GM19043 (cell line): ENCODE measurements around the gene FADS6.
"Not testable (repeated sequence)": the region's sequence is repeated elsewhere in the genome, so short reads cannot be mapped to it uniquely, and the experiment has no call there.

ENCODE experiments used
- ATAC-seq: cut with Tn5 transposase; IDR thresholded peaks from one replicate; pipeline ENCODE4 v1.9.1; 2021; ENCODE audit warnings: low read depth; ENCODE audit not compliant: unreplicated experiment

Gene FADS6

DNA sequence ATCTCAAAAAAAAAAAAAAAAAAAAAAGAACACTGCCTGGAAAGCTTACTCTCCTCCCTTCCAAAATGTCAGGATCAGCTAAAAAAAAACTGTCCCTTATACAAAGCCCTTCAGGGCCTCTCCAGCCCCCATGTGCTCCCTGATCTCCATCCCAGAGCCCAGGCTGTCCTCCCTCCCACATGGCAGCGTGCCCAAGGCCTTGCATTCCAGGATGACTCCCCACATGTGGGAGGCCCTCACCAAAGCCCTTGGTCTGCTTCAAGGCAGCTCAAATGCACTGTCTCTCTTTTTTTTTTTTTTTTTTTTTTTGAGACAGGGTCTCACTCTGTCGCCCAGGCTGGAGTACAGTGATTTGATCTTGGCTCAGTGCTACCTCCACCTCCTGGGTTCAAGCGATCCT is 22.9 kb downstream of the FADS6 start:
- no peak for ATAC-seq

DNA sequence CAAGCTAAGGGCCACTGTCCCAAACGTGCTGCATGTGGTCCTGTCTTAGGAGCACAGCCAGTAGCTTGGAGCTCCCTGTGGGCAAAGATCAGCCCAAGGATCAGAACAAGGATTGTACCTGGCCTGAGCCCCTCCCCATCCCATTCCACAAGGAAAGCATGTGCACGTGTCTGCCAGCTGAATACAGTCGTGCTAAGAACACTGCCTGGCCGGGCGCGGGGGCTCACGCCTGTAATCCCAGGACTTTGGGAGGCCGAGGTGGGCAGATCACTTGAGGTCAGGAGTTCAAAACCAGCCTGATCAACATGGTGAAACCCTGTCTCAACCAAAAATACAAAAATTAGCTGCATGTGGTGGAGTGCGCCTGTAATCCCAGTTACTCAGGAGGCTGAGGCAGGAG is 23.4 kb downstream of the FADS6 start:
- not testable (repeated sequence) for ATAC-seq

DNA sequence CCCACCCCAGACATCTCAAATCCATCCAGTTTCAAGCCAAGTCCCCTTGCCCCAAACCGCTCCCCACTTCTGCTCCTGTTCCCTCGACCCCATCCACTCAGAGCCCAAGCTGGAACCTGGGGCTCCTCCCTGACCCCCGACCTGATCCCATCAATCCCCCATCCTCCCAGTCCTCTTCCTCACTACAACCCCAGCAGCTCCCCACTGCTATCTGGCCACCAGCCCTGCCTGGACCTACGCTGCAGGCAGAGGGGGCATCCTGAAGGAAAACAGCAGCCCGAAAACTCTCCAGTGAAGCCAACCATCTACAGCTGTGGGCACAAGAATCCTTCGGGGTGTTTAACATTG is 24.6 kb downstream of the FADS6 start:
- no peak for ATAC-seq

DNA sequence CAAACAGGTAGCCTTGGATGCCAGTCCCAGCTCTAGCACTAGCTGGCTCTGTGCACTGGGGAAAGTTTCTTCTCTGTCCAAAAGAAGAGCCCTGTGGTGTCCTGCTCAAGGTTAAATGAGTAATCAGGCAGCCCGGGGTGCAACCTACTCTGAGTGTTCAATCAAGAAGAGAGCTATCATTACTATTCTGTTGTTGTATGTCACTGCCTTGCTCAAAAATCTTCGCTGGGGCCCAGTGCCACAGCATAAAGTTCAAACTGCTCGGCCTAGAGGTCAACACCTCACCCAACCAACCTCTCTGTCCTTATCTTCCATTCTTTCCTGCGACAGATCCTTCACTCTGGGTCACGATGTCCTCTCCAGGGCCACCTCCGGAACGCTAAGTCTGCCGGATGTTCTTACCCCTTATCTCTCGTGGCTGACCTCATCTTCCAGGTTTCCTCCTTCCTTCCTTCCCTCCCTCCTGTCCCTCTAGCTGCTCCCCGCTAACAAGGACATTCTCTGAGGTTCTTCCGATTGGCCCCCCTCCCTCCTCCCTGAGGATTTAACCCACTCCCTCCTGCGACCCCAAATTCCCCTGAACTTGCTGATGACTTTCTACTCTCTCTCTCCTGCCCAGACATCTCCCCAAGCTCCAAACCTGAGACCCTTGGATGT is 25.1 kb downstream of the FADS6 start:
- no peak for ATAC-seq

DNA sequence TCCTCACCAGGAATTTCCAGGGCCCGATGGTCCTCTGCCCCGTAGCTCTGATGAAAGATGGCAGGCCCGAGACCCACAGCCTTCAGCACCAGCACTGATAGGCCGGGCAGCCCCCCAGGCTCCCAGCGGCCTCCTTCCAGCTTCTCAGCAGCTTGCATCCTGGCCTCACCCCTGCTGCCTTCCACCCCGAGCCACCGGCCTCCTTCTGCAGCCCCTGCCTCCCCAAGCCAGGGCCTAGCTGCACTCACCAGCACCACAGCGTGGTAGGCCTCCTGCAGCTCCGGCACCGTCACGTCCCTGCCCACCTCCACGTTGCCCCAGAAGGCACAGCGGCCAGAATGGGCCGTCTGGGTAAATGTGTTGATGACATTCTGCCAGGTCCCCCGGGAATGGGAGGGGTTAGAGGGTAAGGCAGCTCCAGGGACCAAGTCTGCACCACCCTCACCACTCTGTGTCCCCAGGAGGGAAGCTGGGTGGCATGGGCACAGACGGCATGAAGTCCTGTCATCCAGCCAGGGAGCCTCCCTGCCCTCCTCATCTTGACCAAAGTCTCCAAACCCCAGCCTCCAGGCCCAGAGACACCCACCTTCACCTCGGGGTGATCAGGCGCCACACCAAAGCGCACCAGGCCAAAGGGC is 27.1 kb downstream of the FADS6 start:
- ATAC-seq, result no peak

DNA sequence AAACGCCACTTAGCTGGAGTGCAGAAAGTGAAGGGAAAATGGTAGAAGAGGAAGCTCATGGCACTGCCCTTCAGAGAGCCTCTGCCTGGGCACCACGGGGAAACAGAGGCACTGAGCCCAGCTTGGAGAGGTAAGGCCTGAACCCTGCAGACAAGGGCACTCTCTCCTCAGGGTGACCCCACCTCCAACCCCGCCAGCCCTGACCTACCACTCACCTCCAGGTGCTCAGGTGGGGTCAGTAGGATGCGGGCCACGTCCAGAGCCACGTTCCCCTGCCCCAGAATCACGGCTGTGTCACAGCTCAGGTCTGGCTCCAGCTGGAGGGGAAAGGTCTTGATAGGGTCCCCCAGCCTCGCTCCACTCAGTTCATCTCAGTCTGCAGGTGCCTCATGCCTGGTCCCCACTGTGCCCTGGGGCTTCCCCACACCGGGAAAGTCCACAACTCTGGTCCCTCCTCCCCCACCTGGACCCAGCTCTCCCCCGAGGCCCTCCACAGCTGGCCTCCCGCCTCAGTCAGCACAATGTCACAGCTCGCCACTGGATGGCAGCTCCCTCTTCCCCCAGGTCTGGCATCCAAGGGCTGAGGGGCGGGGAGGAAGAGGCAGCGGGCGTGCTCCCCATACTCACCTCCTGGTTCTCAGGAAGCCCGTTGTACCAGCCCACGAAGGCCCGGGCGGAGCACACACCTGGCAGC is 27.8 kb downstream of the FADS6 start:
- no peak for ATAC-seq

DNA sequence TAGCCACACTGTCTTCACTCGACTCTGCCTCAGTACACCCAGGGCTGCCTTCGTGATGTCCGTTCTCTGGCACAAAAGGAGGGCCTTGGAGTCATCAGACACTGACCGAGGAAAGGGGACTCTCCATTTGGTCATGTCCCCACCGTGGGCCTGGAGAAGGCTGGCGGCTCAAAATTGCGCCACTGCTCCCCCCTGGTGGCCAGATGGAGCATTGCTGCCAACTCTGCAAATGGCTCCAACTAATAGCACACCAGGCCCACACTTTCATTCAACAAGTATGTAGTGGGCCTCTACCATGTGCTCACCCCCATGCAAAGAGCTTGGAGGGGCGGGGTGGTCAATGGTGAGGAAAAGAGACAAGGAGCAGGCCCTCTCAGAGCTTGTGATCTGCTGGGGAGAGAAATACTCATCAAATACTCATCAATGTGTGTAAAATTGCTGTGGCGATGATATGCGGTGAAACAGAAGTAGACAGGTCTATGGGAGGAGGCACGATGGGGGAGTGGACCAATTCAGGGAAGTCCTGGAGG is 28.5 kb downstream of the FADS6 start:
- ATAC-seq, result no peak

DNA sequence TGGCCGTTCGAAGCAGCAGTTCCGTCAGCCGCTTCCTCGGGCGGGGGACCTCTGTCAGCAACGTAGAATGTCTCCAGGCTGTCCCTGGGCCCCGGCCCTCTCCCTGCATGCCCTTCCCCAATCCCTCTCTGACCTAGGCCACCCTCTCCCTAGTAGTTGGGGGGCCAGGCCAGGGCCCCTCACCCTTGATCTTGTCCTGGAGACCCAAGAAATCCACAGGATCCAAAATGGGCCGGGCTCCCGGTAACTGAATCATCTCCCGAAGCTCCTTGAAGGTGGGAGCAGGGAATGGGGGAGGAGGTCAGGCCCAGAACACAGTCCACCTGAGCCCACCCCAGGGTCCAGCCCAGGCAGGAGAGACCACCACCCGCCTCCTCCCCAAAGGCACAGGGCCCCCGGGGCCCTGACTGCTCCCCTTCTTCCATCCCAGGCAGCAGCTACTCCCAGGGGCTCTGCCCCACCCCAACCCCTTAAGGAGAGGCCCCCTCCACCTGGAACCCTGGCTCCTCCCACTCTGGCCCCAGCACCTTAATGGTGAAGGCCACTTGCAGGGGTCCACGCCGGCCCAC is 29.1 kb downstream of the FADS6 start:
- ATAC-seq, result no peak

DNA sequence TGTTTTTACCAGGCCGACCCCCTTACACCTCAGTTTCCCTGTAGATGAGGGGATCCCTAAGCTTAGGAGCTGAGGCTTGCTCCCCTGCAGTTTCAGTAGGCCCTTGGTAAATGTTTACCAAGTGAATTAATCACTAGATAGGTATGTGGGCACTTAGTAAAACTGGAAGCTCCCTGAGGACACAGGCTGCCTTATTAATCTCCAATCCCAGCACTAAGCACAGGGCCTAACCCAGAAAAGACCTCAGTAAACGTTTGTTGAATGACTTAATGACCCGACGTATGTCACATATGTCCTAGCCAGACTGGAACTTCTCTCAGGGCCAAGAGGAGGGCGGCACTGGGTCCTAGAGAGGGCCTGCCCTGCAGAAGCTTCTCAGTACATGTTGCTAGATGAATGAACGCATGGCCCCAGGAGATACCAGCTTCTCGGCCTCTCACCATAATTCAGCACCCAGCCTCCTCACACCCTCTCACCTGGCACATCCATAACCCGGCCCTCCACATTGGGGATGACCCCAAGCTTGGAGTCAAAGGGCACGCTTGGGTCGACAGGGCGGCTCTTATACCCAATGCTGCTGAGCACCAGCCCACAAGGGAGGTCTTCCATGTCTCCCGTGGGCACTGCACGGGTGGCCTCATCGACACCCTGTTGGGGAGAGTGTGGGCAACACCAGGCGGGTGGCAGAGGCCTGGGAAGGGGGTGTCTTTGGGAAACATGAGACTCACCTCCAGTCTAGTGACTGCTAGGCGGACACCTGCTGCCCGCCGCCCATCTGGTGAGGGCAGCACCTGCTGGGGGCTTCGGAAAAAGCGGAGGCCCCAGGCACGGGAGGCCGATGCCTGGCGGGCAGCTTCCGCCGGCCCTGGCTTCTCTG is 29.8 kb downstream of the FADS6 start:
- ATAC-seq, result no peak

DNA sequence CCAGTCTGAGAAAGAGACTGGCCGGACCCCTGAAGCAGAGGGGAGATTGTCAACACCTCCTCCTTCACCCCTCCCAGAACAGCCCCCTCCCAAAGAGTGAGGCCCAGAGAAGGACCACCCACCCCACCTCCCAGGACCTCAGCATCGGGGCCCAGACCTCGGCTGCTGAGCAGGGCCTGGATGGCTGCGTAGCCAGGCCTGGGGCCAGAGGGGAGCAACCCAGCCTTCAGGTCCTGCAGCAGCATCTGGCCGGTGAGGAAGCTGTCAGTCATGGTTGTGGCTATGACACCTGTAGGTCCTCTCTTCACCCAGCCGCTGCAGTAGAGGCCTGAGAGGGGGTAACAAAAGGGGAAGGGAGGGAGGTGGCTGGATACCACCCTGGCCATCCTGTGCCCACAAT is 30.5 kb downstream of the FADS6 start:
- ATAC-seq, result no peak

DNA sequence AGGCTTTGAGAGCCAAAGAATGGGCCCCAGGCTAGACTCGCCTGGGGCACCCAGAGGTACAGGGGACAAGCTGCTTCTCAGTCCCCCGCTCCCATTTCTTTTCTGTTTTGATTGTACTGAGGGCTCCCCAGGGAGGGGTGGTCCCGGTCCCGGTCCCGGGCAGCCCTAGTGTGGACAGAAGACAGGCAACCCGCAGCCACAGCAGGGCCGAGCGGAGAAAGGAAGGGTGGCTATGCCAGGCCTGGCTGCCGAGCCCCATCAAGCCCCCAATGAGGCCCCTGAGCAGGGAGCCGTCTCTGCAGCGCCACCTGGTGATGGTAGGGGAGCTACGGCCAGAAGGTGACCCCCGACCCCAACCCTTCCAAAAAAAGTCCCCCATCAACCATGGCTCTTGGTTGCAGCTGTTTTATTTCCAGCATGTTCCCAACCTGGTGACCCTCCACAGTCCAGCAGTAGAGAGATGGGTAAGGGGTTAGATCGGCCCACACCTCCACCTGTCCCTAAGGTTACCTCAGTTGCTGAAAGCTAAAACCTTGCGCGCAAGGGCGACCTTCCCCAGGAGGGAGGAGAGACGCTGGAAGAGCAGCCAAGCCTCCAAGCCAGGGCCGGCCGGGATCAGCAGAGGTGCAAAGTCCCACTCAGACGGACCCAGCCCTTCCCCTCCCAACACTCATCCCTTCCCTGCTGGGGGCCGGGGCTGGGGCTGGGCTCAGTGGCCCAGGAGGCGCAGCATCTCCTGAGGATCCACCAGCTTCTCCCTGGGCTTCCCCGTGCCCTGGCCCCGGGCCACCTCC is 31.1 kb downstream of the FADS6 start:
- ATAC-seq, result no peak

DNA sequence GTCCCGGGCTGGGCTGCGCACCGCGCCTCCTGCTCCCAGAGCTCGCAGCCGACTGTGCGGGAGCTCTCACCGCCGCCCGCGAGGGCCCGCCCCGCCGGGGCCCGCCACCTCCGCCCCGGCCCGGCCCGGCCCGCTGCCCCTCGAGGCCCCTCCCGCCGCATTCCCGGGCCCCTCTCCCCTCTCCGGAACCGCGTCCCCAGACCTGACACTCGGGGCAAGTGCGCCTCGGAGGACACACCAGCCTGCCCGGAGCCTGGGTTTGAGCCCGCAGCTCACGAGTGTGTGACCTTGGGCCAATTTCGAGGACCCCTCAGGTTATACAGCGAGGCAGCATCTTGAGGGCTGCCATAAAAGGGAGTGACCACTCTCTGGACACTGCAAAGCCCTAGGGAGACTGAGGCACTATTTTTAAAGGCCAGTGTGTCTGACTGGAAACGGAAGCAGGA is 31.7 kb downstream of the FADS6 start:
- no peak for ATAC-seq

DNA sequence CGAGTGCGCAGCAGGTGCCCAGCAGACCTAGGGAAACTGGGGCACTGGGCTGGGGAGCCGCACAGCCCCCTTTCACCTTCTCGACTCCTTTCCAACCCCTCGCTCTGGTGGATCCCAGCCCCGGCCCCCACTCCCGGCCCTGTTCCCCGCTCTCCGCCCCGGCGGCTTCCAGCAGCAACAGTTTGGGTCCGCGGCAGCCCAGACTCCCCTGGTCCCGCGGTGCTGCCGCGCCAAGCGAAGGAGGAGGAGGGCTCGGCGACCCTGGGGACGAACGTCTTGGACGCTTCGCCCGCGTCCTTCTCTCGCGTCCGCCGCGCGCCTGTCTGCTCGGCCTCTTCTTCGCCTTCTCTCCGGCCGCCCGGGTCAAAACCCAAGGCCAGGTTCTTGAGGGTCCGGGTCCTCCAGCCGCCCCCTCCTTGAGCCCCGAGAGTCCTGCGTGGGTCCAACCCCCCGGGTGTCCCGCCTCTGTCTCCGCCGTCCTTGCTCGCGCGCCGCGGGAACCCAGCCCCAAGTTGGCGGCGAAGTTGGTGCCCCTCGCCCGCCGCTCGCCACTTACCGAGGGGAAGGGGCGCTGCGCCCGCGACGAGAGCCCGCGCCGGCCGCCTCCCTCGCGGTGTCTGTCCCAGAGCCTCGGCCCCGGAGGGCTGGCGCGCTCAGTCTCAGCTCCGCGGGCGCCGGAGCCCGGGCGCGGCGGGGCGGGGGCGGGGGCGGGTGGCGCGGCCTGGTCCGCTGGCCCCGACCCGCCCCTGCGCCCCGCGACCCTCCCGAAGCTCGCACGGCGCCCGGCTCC is 32.4 kb downstream of the FADS6 start:
- ATAC-seq, result no peak

DNA sequence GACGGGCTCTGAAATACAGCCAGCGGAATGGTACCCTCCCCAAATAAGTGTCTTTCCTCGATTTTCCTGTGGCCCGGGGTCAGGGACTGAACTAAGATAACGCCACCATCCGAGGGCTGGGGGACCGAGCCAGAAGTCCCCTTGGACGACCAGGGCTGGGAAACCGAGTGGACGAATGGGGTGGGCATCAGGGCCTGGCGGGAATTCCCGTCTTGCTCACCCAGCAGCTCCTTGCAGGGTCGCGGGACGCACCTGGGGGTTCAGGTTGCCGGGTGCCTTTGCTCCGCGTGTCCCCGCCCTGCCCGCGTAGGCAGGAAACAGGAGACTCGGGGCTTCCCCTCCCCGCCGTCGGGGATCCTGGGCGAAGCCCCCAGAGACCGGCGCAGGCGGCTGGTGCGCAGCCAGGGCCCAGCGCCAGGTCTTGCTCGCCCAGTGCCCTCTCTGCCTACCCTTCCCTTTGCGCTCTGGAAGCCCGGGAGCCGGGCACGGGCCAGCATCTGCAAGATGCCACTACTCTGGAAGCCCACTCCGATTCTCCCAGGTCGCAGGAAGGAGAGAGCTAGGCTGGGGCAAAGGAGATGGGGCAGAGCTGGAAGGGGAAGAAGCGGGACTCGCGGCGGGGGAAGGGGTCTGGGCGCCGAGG is 33.1 kb downstream of the FADS6 start:
- ATAC-seq, result no peak

DNA sequence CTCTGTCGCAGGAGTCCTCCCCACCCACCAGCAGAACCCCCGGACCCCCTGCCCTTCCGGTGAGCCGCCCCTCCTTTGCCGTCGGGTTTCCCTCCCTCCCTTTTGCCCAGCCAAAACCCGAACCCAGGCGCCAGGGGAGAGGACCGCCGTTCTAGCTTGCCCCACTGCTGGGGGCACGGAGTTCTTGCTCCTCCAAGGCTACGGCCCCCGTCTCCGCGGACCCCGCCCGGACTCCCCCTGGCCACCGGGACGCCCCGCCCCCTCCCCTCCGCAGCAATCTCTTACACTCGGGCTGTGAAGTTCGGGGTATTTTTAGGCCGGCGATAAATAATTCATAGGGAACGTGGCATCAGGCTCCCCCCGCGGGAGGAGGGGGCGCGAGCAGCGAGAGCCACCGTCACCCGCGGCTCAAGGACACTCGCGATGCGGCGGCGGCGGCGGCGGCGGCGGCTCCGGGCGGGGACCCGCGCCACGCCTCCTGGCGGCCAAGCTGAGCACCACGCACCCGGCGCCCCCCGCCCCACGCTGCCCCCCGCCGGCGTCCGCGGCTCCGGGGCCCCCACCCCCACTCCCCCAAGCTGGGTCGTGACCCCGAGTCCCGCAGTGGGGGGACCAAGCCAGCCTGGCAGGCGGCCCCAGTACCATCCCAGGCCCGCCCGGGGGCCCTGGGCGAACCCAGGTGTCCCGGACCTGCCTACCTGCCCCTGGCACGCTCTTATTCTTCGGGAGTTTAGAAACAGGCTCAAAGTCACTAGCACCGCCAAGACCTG is 33.8 kb downstream of the FADS6 start, which contains the start of gene GRIN2C:
Gene GRIN2C, minus strand, starts transcription at position 427 of the 770 bp plus-strand sequence. CDS start 4,793 bp downstream, outside the sequence.
- no peak for ATAC-seq

DNA sequence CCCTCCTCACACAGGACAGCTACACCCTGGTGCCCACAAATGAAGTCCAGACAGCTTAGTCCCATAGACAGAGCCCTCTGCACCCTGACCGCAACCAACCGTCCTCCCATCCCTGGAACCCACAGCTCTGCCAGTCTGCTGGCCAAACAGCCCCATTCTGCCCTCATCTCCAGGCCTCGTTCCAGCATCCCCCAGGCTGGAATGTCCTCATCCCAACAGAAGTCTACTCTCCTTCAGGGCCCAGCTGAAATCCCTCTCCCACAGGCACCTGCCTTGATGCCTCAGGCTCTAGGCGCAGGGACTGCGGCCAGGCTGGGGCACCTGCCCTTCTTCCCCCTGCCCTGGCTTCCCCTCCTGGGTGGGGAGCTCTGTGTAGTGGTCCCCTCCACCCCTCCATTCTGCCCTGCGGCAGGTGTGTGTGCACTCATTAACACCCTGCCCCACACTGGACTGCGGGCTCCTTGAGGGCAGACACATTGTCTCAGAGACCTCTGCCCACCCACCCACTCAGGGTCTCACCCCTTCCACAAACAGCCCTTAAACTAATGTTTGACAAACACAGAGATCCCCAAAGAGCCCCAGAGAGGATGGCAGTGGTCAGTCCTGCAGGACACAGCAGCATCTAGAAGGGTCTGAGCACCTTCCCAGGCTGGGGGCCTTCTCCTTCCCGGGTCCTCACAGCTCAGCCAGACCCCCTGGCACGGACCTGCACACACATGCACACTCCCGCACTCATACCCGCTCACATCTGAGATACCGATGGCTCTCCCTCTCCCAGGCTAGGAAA is 34.6 kb downstream of the FADS6 start:
- ATAC-seq, result no peak

DNA sequence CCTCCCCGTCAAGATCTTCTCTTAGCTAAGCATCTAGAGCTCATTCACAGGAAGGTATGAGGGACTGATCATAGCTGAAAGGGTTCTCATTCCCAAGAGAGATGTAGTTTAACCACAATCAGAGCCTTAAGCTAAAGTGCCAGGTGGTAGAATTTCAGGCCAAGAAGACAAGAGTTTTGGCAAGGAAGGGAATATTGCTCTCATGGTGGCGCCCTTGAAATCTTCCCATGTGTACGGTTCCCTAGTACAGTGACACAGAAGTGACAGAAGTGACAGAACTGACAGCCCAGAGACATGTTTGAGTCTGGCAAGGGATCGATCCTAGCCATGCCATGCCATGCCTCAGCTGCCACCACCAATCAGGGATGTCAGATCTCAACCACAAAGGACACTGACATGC is 36.2 kb downstream of the FADS6 start:
- no peak for ATAC-seq
